Fibroblast of lung (primary cell): Measurements from ENCODE around the gene ZNF3. TPM values are rescaled to one million over a fixed set of nuclear protein-coding genes. Genes with fewer than 3 reads are reported as not detected.

Experiments
- DNase-seq, 2 donors: peaks; one replicate each; pipeline versions ENCODE4 v3.0.0 to v3.0.0-alpha.2; 2010; ENCODE audit warnings: low read depth in 2 of 2
- H2AFZ ChIP-seq: 2 replicates; pipeline ENCODE4 v1.5.1; 2012; ENCODE audit warnings: low read length, control low read depth, inconsistent platforms
- H3K27ac ChIP-seq: 2 replicates; pipeline ENCODE4 v1.5.1; 2011; ENCODE audit warnings: low read length, control low read depth; ENCODE audit not compliant: insufficient read depth
- H3K27me3 ChIP-seq: 2 replicates; pipeline ENCODE4 v1.5.1; 2011; ENCODE audit warnings: mild to moderate bottlenecking, low read length; ENCODE audit not compliant: control insufficient read depth, insufficient read depth
- H3K36me3 ChIP-seq: 2 replicates; pipeline ENCODE4 v1.5.1; 2011; ENCODE audit warnings: low read length; ENCODE audit not compliant: control insufficient read depth, insufficient read depth
- H3K4me1 ChIP-seq: 2 replicates; pipeline ENCODE4 v1.5.1; 2011; ENCODE audit warnings: low read length; ENCODE audit not compliant: control insufficient read depth, insufficient read depth; ENCODE audit errors: extremely low read depth
- H3K4me2 ChIP-seq: 2 replicates; pipeline ENCODE4 v1.5.1; 2011; ENCODE audit warnings: low read length, control low read depth; ENCODE audit not compliant: insufficient read depth; ENCODE audit errors: extremely low read depth
- H3K4me3 ChIP-seq, 4 experiments: fragments of 200-600 bp in 1 of 4; sonication (generic) in 1 of 4; replicated peaks in 1 of 4; 2 replicates each; pipeline ENCODE4 v1.5.1; 2011 to 2016; ENCODE audit warnings: low read length in 4 of 4, low read depth in 3 of 4, mild to moderate bottlenecking in 3 of 4, control low read depth in 2 of 4, inconsistent platforms in 1 of 4, mixed read lengths in 1 of 4; ENCODE audit not compliant: insufficient read depth in 1 of 4; ENCODE audit errors: control extremely low read depth in 1 of 4
- H3K79me2 ChIP-seq: 2 replicates; pipeline ENCODE4 v1.5.1; 2012; ENCODE audit warnings: mild to moderate bottlenecking, low read length, inconsistent platforms; ENCODE audit not compliant: control insufficient read depth, insufficient read depth
- H3K9ac ChIP-seq: 2 replicates; pipeline ENCODE4 v1.5.1; 2011; ENCODE audit warnings: mild to moderate bottlenecking, low read length, control low read depth; ENCODE audit not compliant: insufficient read depth
- H3K9me3 ChIP-seq: 2 replicates; pipeline ENCODE4 v1.5.1; 2012; ENCODE audit warnings: low read depth, low read length; ENCODE audit not compliant: control insufficient read depth, insufficient read depth
- H4K20me1 ChIP-seq: 2 replicates; pipeline ENCODE4 v1.5.1; 2011; ENCODE audit warnings: low read length; ENCODE audit not compliant: control insufficient read depth, insufficient read depth; ENCODE audit errors: extremely low read depth
- EZH2 ChIP-seq: IDR thresholded peaks from 2 replicates; pipeline ENCODE4 v1.5.1; 2012; ENCODE audit warnings: low read length, control low read depth, mild to moderate bottlenecking; ENCODE audit errors: missing control alignments
- polyA plus RNA-seq, 2 donors: library from polyadenylated mRNA; depleted of rRNA in 1 of 2; stranded (reverse) in 1 of 2; unstranded in 1 of 2; fragments of >200 nt; gene quantifications; 2 replicates each; pipeline ENCODE4 v1.2.1, GENCODE V29; 2011 to 2012; ENCODE audit warnings: missing spikeins in 1 of 2
- total RNA-seq: library from RNA; depleted of rRNA; stranded (reverse); fragments of >200 nt; gene quantifications from 2 replicates; pipeline ENCODE4 v1.2.1, GENCODE V29; 2014
- TF ChIP-seq, protein P1 (sequence below), 2 donors: IDR thresholded peaks in 1 of 2; conservative IDR thresholded peaks in 1 of 2; 1 replicate in 1 of 2; 2 replicates in 1 of 2; pipeline ENCODE4 v1.5.1; 2011 to 2012; ENCODE audit warnings: low read length in 2 of 2, control low read depth in 1 of 2, inconsistent platforms in 1 of 2, low read depth in 1 of 2, mild to moderate bottlenecking in 1 of 2

The ZNF3 gene
- total and polyA plus RNA-seq, 2 donors (not counting 1 experiment from before 2014, with no cell fraction given), result 19.7 to 26.8 TPM

DNA sequence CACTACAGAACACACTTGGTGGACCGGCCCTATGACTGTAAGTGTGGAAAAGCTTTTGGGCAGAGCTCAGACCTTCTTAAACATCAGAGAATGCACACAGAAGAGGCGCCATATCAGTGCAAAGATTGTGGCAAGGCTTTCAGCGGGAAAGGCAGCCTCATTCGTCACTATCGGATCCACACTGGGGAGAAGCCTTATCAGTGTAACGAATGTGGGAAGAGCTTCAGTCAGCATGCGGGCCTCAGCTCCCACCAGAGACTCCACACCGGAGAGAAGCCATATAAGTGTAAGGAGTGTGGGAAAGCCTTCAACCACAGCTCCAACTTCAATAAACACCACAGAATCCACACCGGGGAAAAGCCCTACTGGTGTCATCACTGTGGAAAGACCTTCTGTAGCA is 17.4 kb downstream of the ZNF3 start:
- DNase-seq, result no peak
- H3K27ac ChIP-seq, result no peak overlapping the region
- no peak overlapping the region for H3K4me3 ChIP-seq
- H3K9me3 ChIP-seq, result no peaks in the 10 kb centered on the region
- H3K79me2 ChIP-seq, result no peaks in the 10 kb centered on the region
- H3K4me1 ChIP-seq, result peaks cover 6% of the 10 kb centered on the region
- no peak overlapping the region for H3K9ac ChIP-seq
- TF ChIP-seq EZH2, result no peak
- TF ChIP-seq, protein P1, sequence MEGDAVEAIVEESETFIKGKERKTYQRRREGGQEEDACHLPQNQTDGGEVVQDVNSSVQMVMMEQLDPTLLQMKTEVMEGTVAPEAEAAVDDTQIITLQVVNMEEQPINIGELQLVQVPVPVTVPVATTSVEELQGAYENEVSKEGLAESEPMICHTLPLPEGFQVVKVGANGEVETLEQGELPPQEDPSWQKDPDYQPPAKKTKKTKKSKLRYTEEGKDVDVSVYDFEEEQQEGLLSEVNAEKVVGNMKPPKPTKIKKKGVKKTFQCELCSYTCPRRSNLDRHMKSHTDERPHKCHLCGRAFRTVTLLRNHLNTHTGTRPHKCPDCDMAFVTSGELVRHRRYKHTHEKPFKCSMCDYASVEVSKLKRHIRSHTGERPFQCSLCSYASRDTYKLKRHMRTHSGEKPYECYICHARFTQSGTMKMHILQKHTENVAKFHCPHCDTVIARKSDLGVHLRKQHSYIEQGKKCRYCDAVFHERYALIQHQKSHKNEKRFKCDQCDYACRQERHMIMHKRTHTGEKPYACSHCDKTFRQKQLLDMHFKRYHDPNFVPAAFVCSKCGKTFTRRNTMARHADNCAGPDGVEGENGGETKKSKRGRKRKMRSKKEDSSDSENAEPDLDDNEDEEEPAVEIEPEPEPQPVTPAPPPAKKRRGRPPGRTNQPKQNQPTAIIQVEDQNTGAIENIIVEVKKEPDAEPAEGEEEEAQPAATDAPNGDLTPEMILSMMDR (conservative IDR thresholded peaks at IDR 0.05 in 1 of 2, IDR thresholded peaks at IDR 0.05 in 1 of 2; ENCODE audit: low read depth in 1 of 2, low read length in 2 of 2), result no peak
- H2AFZ ChIP-seq, result no peak overlapping the region
- peaks cover 6% of the 10 kb centered on the region for H3K36me3 ChIP-seq
- no peak overlapping the region for H3K4me2 ChIP-seq
- H3K27me3 ChIP-seq, result no peaks in the 10 kb centered on the region
- H4K20me1 ChIP-seq, result no peaks in the 10 kb centered on the region

DNA sequence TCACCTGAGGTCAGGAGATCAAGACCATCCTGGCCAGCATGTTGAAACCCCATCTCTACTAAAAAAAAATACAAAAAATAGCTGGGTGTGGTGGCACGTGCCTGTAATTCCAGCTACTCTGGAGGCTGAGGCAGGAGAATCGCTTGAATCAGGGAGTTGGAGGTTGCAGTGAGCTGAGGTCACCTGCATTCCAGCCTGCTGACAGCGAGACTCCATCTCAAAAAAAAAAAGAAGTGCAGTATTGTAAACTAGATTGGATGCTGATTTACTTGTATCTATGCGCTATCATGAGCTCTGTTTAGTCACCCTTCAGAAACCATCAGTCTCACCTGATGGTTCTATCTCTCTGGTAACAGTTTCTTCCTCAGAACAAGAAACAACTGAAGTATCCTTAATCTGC is 18.1 kb downstream of the ZNF3 start:
- no peak for DNase-seq
- no peaks in the 10 kb centered on the region for H3K27me3 ChIP-seq
- H3K9me3 ChIP-seq, result no peaks in the 10 kb centered on the region
- H4K20me1 ChIP-seq, result no peaks in the 10 kb centered on the region
- TF ChIP-seq EZH2, result no peak
- TF ChIP-seq, protein P1 (conservative IDR thresholded peaks at IDR 0.05 in 1 of 2, IDR thresholded peaks at IDR 0.05 in 1 of 2; ENCODE audit: low read depth in 1 of 2, low read length in 2 of 2), result no peak
- no peak overlapping the region for H2AFZ ChIP-seq
- H3K9ac ChIP-seq, result no peak overlapping the region
- H3K4me1 ChIP-seq, result peaks cover 6% of the 10 kb centered on the region
- H3K4me2 ChIP-seq, result no peak overlapping the region
- no peak overlapping the region for H3K4me3 ChIP-seq
- peaks cover 6% of the 10 kb centered on the region for H3K36me3 ChIP-seq
- H3K79me2 ChIP-seq, result no peaks in the 10 kb centered on the region
- no peak overlapping the region for H3K27ac ChIP-seq

DNA sequence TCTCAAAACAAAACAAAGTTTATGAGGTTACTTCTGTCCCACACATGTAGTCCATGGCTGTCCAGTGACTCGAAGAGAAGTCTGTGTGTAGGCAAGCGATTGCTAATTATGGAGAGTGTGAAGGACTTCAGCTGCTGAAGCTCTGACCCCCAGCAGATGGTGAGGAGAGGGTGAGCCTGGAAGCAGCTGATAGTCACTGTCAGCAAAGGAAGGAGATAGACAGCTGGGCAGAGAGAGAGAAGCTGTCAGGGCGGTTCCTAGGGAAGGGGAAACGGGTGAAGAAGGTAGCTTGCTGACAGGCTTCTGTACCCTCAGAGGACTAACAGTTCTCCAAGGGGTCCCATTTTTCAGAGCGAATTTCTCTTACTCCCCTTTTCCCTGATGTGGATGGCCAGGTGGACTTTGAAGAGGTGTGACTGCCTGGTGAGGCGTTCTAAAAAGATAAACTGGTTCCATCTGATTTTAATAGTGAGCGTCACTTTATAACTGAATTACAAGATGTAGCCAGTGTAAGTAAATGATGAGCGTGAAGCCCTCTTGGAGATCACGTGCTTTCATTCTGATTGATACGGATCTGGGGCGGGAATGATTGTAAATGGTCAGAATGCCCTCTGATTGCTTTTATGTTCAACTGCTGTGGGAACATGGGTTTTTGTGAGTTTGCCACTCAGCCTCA is 19.9 kb downstream of the ZNF3 start:
- Histone ChIP-seq H4K20me1 (no peaks in the 10 kb centered on the region), H3K9me3 (no peaks in the 10 kb centered on the region), H3K4me3 (no peak overlapping the region), H3K9ac (no peak overlapping the region), H3K27me3 (no peaks in the 10 kb centered on the region), H3K79me2 (no peaks in the 10 kb centered on the region), H3K4me1 (peaks cover 6% of the 10 kb centered on the region), H2AFZ (no peak overlapping the region), H3K4me2 (no peak overlapping the region), H3K27ac (no peak overlapping the region), H3K36me3 (peaks cover 12% of the 10 kb centered on the region)
- no peak for DNase-seq
- TF ChIP-seq, protein P1 (conservative IDR thresholded peaks at IDR 0.05 in 1 of 2, IDR thresholded peaks at IDR 0.05 in 1 of 2; ENCODE audit: low read depth in 1 of 2, low read length in 2 of 2), result no peak
- no peak for TF ChIP-seq EZH2
